ENCODE results near the gene NCR1. TPM values are rescaled to one million over a fixed set of nuclear protein-coding genes. Genes with fewer than 3 reads are reported as not detected.
"Not testable (repeated sequence)": the region's sequence is repeated elsewhere in the genome, so short reads cannot be mapped to it uniquely, and the experiment has no call there.

Gene NCR1
- polyA plus RNA-seq (not detected in 2 replicates), polyA minus RNA-seq (not detected in 2 replicates)

GRCh38 chr19:54905803-54906511 is at the start of gene NCR1:
NCR1 (plus strand) TSS chr19:54906148; CDS start chr19:54906188, 40 bp downstream.
- Histone ChIP-seq H4K20me1 (ENCODE audit: insufficient read depth) (no peaks in the 10 kb centered on the region), H3K9ac (ENCODE audit: low read length) (no peak within 1 kb of the TSS), H3K4me3 (ENCODE audit: low read length) (no peak within 1 kb of the TSS), H3F3A (ENCODE audit: insufficient read depth, low read length, poor library complexity, severe bottlenecking) (no peaks in the 10 kb centered on the region), H3K79me2 (replicated peaks; ENCODE audit: insufficient read depth, low read length) (no peaks in the 10 kb centered on the region), H3K36me3 (ENCODE audit: insufficient read depth, low read length) (no peaks in the 10 kb centered on the region), H3K27ac (ENCODE audit: low read length) (no peak within 1 kb of the TSS), H3K27me3 (ENCODE audit: insufficient read depth, low read depth, low read length) (no peaks in the 10 kb centered on the region), H2AFZ (ENCODE audit: low read depth, low read length) (no peak within 1 kb of the TSS), H3K9me2 (ENCODE audit: insufficient read depth, low read length) (no peaks in the 10 kb centered on the region), H3K4me2 (ENCODE audit: low read length) (no peak within 1 kb of the TSS), H3K9me3 (ENCODE audit: low read length) (no peaks in the 10 kb centered on the region)
- TF ChIP-seq MXI1 (conservative IDR thresholded peaks at IDR 0.05; ENCODE audit: poor library complexity, severe bottlenecking) (no peak), EP300 (conservative IDR thresholded peaks at IDR 0.05; ENCODE audit: poor library complexity, severe bottlenecking) (no peak), SMC3 (conservative IDR thresholded peaks at IDR 0.05; ENCODE audit: poor library complexity) (no peak), TAF1 (IDR thresholded peaks at IDR 0.05; ENCODE audit: low read depth) (no peak), REST (IDR thresholded peaks at IDR 0.05; ENCODE audit: borderline replicate concordance) (no peak), EZH2 (IDR thresholded peaks at IDR 0.05; ENCODE audit: borderline replicate concordance, insufficient read depth, low read length, poor library complexity, severe bottlenecking) (no peak), CTCF (IDR thresholded peaks at IDR 0.05; ENCODE audit: poor library complexity, severe bottlenecking) (no peak), RAD21 (conservative IDR thresholded peaks at IDR 0.05) (no peak), POLR2AphosphoS5 (IDR thresholded peaks at IDR 0.05) (no peak)

GRCh38 chr19:54858476-54858875 is 47.5 kb upstream of the NCR1 start:
- not testable (repeated sequence) for H3K36me3 ChIP-seq (ENCODE audit: insufficient read depth, low read length); H3K4me2 ChIP-seq (ENCODE audit: low read length); H2AFZ ChIP-seq (ENCODE audit: low read depth, low read length); H3K79me2 ChIP-seq (replicated peaks; ENCODE audit: insufficient read depth, low read length); H3K27me3 ChIP-seq (ENCODE audit: insufficient read depth, low read depth, low read length); H3K4me3 ChIP-seq (ENCODE audit: low read length); H4K20me1 ChIP-seq (ENCODE audit: insufficient read depth); H3F3A ChIP-seq (ENCODE audit: insufficient read depth, low read length, poor library complexity, severe bottlenecking); H3K9ac ChIP-seq (ENCODE audit: low read length); H3K27ac ChIP-seq (ENCODE audit: low read length); H3K9me2 ChIP-seq (ENCODE audit: insufficient read depth, low read length); H3K9me3 ChIP-seq (ENCODE audit: low read length)

GRCh38 chr19:54859421-54859820 is 46.5 kb upstream of the NCR1 start:
- H3K9me3 ChIP-seq (ENCODE audit: low read length); H3K4me3 ChIP-seq (ENCODE audit: low read length); H3K27ac ChIP-seq (ENCODE audit: low read length); H3K9ac ChIP-seq (ENCODE audit: low read length); H3K27me3 ChIP-seq (ENCODE audit: insufficient read depth, low read depth, low read length); H3K9me2 ChIP-seq (ENCODE audit: insufficient read depth, low read length); H2AFZ ChIP-seq (ENCODE audit: low read depth, low read length); H3K4me2 ChIP-seq (ENCODE audit: low read length); H3K79me2 ChIP-seq (replicated peaks; ENCODE audit: insufficient read depth, low read length); H3F3A ChIP-seq (ENCODE audit: insufficient read depth, low read length, poor library complexity, severe bottlenecking); H3K36me3 ChIP-seq (ENCODE audit: insufficient read depth, low read length); H4K20me1 ChIP-seq (ENCODE audit: insufficient read depth): not testable (repeated sequence)

- H3K27ac ChIP-seq (ENCODE audit: low read length); H3F3A ChIP-seq (ENCODE audit: insufficient read depth, low read length, poor library complexity, severe bottlenecking); H3K27me3 ChIP-seq (ENCODE audit: insufficient read depth, low read depth, low read length); H3K9ac ChIP-seq (ENCODE audit: low read length); H3K4me3 ChIP-seq (ENCODE audit: low read length); H3K4me2 ChIP-seq (ENCODE audit: low read length); H3K9me2 ChIP-seq (ENCODE audit: insufficient read depth, low read length); H3K79me2 ChIP-seq (replicated peaks; ENCODE audit: insufficient read depth, low read length); H3K9me3 ChIP-seq (ENCODE audit: low read length); H4K20me1 ChIP-seq (ENCODE audit: insufficient read depth); H2AFZ ChIP-seq (ENCODE audit: low read depth, low read length); H3K36me3 ChIP-seq (ENCODE audit: insufficient read depth, low read length): not testable (repeated sequence)
These were observed 42.5 kb upstream of the NCR1 start for GRCh38 chr19:54863459-54863858.
